Astrocyte (in vitro differentiated cells and primary cell): ENCODE results near the gene MYH11. TPM values are rescaled to one million over a fixed set of nuclear protein-coding genes. Genes with fewer than 3 reads are reported as not detected.
"Not testable (repeated sequence)": the region's sequence is repeated elsewhere in the genome, so short reads cannot be mapped to it uniquely, and the experiment has no call there.

Experiments
- DNase-seq: peaks from one replicate; pipeline ENCODE4 v3.0.0-alpha.2; 2010; ENCODE audit warnings: low read depth
- FAIRE-seq: peaks from 2 replicates; lab custom pipeline; 2011; peaks lifted over from hg19 to GRCh38; lab: Jason Lieb, UNC
- H2AFZ ChIP-seq: 2 replicates; pipeline ENCODE4 v1.6.0; 2012; ENCODE audit warnings: low read depth, low read length, inconsistent platforms
- H3K27ac ChIP-seq: 2 replicates; pipeline ENCODE4 v1.5.1; 2011; ENCODE audit warnings: low read depth, low read length, inconsistent platforms
- H3K27me3 ChIP-seq: 2 replicates; pipeline ENCODE4 v1.6.0; 2011; ENCODE audit warnings: low read length, inconsistent platforms; ENCODE audit not compliant: insufficient read depth
- H3K36me3 ChIP-seq: 2 replicates; pipeline ENCODE4 v1.5.1; 2011; ENCODE audit warnings: low read length, inconsistent platforms; ENCODE audit not compliant: insufficient read depth
- H3K4me1 ChIP-seq: 2 replicates; pipeline ENCODE4 v1.5.1; 2011; ENCODE audit warnings: low read length, inconsistent platforms; ENCODE audit not compliant: insufficient read depth
- H3K4me2 ChIP-seq: 2 replicates; pipeline ENCODE4 v1.6.0; 2012; ENCODE audit warnings: low read length, inconsistent platforms
- H3K4me3 ChIP-seq: 2 replicates; pipeline ENCODE4 v1.5.1; 2011; ENCODE audit warnings: low read depth, mild to moderate bottlenecking, low read length, inconsistent platforms; ENCODE audit not compliant: insufficient read depth
- H3K79me2 ChIP-seq: 2 replicates; pipeline ENCODE4 v1.6.0; 2012; ENCODE audit warnings: mild to moderate bottlenecking, low read length, inconsistent platforms; ENCODE audit not compliant: insufficient read depth
- H3K9ac ChIP-seq: 2 replicates; pipeline ENCODE4 v1.6.0; 2012; ENCODE audit warnings: mild to moderate bottlenecking, low read length, inconsistent platforms
- H3K9me3 ChIP-seq: 2 replicates; pipeline ENCODE4 v1.5.1; 2012; ENCODE audit warnings: low read depth, mild to moderate bottlenecking, low read length, inconsistent platforms; ENCODE audit not compliant: insufficient read depth
- H4K20me1 ChIP-seq: 2 replicates; pipeline ENCODE4 v1.6.0; 2012; ENCODE audit warnings: low read length, inconsistent platforms; ENCODE audit not compliant: insufficient read depth
- H3K27ac Mint-ChIP-seq: one replicate; pipeline ENCODE4 v1.8.0; 2021; ENCODE audit warnings: mild to moderate bottlenecking, mixed read lengths; ENCODE audit not compliant: unreplicated experiment
- H3K27me3 Mint-ChIP-seq: one replicate; pipeline ENCODE4 v1.8.0; 2021; ENCODE audit warnings: low read depth, mixed read lengths; ENCODE audit not compliant: unreplicated experiment
- H3K36me3 Mint-ChIP-seq: one replicate; pipeline ENCODE4 v1.8.0; 2021; ENCODE audit warnings: low read depth, mixed read lengths; ENCODE audit not compliant: unreplicated experiment
- H3K4me1 Mint-ChIP-seq: one replicate; pipeline ENCODE4 v1.8.0; 2021; ENCODE audit warnings: low read depth, mixed read lengths; ENCODE audit not compliant: unreplicated experiment
- H3K4me3 Mint-ChIP-seq: one replicate; pipeline ENCODE4 v1.8.0; 2021; ENCODE audit warnings: mild to moderate bottlenecking, moderate library complexity, mixed read lengths; ENCODE audit not compliant: unreplicated experiment
- H3K9me3 Mint-ChIP-seq: one replicate; pipeline ENCODE4 v1.8.0; 2021; ENCODE audit warnings: mild to moderate bottlenecking, mixed read lengths; ENCODE audit not compliant: unreplicated experiment
- EZH2 ChIP-seq: IDR thresholded peaks from 2 replicates; pipeline ENCODE4 v1.6.1; 2012; ENCODE audit warnings: mild to moderate bottlenecking, low read length, inconsistent platforms; ENCODE audit not compliant: insufficient read depth
- total RNA-seq: library from RNA; stranded (reverse); gene quantifications from 2 replicates; pipeline ENCODE4 v1.2.1, GENCODE V29; 2021
- TF ChIP-seq, protein P1 (sequence below): IDR thresholded peaks from 2 replicates; pipeline ENCODE4 v1.5.1; 2011; ENCODE audit warnings: low read depth, mild to moderate bottlenecking, inconsistent platforms, low read length, moderate library complexity; ENCODE audit not compliant: insufficient read depth

MYH11 gene
- total RNA-seq, 1 donor from 2014 or later: 1.0 TPM

- H3K36me3 ChIP-seq: no peaks in the 10 kb centered on the region
- H3K9me3 Mint-ChIP-seq: no peaks in the 10 kb centered on the region
- H4K20me1 ChIP-seq: no peaks in the 10 kb centered on the region
- H3K79me2 ChIP-seq: no peaks in the 10 kb centered on the region
- no peaks in the 10 kb centered on the region for H3K4me1 ChIP-seq
- no peaks in the 10 kb centered on the region for H3K27me3 ChIP-seq
- no peak overlapping the region for H3K4me3 Mint-ChIP-seq
- no peaks in the 10 kb centered on the region for H3K4me1 Mint-ChIP-seq
- no peak overlapping the region for H3K27ac ChIP-seq
- no peak overlapping the region for H3K4me3 ChIP-seq
- H3K9ac ChIP-seq: no peak overlapping the region
- TF ChIP-seq, protein P1, sequence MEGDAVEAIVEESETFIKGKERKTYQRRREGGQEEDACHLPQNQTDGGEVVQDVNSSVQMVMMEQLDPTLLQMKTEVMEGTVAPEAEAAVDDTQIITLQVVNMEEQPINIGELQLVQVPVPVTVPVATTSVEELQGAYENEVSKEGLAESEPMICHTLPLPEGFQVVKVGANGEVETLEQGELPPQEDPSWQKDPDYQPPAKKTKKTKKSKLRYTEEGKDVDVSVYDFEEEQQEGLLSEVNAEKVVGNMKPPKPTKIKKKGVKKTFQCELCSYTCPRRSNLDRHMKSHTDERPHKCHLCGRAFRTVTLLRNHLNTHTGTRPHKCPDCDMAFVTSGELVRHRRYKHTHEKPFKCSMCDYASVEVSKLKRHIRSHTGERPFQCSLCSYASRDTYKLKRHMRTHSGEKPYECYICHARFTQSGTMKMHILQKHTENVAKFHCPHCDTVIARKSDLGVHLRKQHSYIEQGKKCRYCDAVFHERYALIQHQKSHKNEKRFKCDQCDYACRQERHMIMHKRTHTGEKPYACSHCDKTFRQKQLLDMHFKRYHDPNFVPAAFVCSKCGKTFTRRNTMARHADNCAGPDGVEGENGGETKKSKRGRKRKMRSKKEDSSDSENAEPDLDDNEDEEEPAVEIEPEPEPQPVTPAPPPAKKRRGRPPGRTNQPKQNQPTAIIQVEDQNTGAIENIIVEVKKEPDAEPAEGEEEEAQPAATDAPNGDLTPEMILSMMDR: no peak
- TF ChIP-seq EZH2: no peak
- DNase-seq (peak; percentile 67), FAIRE-seq (no peak)
- no peak overlapping the region for H3K27ac Mint-ChIP-seq
- H3K9me3 ChIP-seq: no peaks in the 10 kb centered on the region
- no peak overlapping the region for H2AFZ ChIP-seq
- no peak overlapping the region for H3K4me2 ChIP-seq
- peaks cover 41% of the 10 kb centered on the region for H3K27me3 Mint-ChIP-seq
- no peaks in the 10 kb centered on the region for H3K36me3 Mint-ChIP-seq
Measured at GRCh38 chr16:15843635-15844279, 13.1 kb downstream of the MYH11 start.

GRCh38 chr16:15839204-15839603 lies 17.6 kb downstream of the MYH11 start:
- not testable (repeated sequence) for H3K27me3 ChIP-seq, H3K4me1 ChIP-seq, H4K20me1 ChIP-seq, H3K4me2 ChIP-seq, H3K4me3 ChIP-seq, H3K36me3 ChIP-seq, H3K9me3 ChIP-seq, H3K79me2 ChIP-seq, H3K9ac ChIP-seq, H3K4me1 Mint-ChIP-seq, H3K36me3 Mint-ChIP-seq, H2AFZ ChIP-seq, H3K27ac ChIP-seq, FAIRE-seq, H3K9me3 Mint-ChIP-seq, H3K4me3 Mint-ChIP-seq, DNase-seq, H3K27ac Mint-ChIP-seq
- peaks cover 19% of the 10 kb centered on the region for H3K27me3 Mint-ChIP-seq

DNA sequence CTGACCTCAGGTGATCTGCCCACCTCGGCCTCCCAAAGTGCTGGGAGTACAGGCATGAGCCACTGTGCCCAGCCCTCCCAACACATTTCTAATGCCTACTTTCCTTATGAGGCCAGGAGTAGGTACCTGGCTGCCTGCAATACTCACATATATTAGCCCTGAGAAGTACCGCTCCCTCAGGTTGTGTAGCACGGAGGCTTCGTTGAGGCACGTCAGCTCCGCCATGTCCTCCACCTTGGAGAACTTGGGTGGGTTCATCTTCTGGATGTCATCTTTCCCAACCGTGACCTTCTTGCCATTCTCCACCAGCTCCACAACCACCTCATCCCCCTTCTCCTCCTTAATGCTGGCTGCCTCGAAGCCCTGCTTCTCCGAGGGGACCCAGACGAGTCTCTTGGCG lies 19.1 kb downstream of the MYH11 start:
- Histone ChIP-seq H3K36me3 (no peaks in the 10 kb centered on the region), H3K27me3 (peaks cover 6% of the 10 kb centered on the region), H3K9ac (no peak overlapping the region), H3K4me1 (no peaks in the 10 kb centered on the region), H3K9me3 (no peaks in the 10 kb centered on the region), H3K79me2 (no peaks in the 10 kb centered on the region), H2AFZ (no peak overlapping the region), H4K20me1 (no peaks in the 10 kb centered on the region), H3K27ac (no peak overlapping the region), H3K4me2 (no peak overlapping the region), H3K4me3 (no peak overlapping the region)
- Mint-ChIP-seq H3K4me3 (no peak overlapping the region), H3K4me1 (no peaks in the 10 kb centered on the region), H3K27me3 (peaks cover 17% of the 10 kb centered on the region), H3K36me3 (no peaks in the 10 kb centered on the region), H3K9me3 (no peaks in the 10 kb centered on the region), H3K27ac (no peak overlapping the region)
- DNase-seq (no peak), FAIRE-seq (no peak)
- no peak for TF ChIP-seq EZH2
- TF ChIP-seq, protein P1: no peak
